Lung (tissue), 12 donors: Measurements from ENCODE around the gene MAPK8IP3. TPM values are rescaled to one million over a fixed set of nuclear protein-coding genes. Genes with fewer than 3 reads are reported as not detected.

Experiments used
- ATAC-seq: fragments of 200-7000 bp; cut with Tn5 transposase; one replicate; pipeline ENCODE4 v1.9.1; 2020; ENCODE audit warnings: moderate number of reproducible peaks; ENCODE audit not compliant: insufficient read depth, low FRiP score
- DNase-seq, 3 donors: peaks; one replicate each; pipeline ENCODE4 v3.0.0-alpha.2; 2013 to 2017
- H3K27ac ChIP-seq, 2 donors: one replicate each; pipeline ENCODE4 v1.5.1; 2013; ENCODE audit warnings: mild to moderate bottlenecking in 2 of 2, moderate library complexity in 2 of 2, control low read depth in 1 of 2, inconsistent platforms in 1 of 2, low read depth in 1 of 2, low read length in 1 of 2
- H3K27me3 ChIP-seq, 3 donors: one replicate each; pipeline ENCODE4 v1.5.1; 2013; ENCODE audit warnings: low read length in 2 of 3; ENCODE audit not compliant: control insufficient read depth in 3 of 3, insufficient read depth in 3 of 3
- H3K36me3 ChIP-seq, 4 donors: one replicate each; pipeline ENCODE4 v1.5.1; 2013; ENCODE audit warnings: low read length in 4 of 4, mild to moderate bottlenecking in 1 of 4, moderate library complexity in 1 of 4; ENCODE audit not compliant: control insufficient read depth in 4 of 4, insufficient read depth in 4 of 4
- H3K4me1 ChIP-seq, 5 donors: one replicate each; pipeline ENCODE4 v1.5.1; 2013; ENCODE audit warnings: low read length in 5 of 5, mild to moderate bottlenecking in 2 of 5, moderate library complexity in 1 of 5; ENCODE audit not compliant: control insufficient read depth in 5 of 5, insufficient read depth in 5 of 5
- H3K4me3 ChIP-seq: one replicate; pipeline ENCODE4 v1.5.1; 2013; ENCODE audit warnings: mild to moderate bottlenecking, control low read depth, moderate library complexity
- H3K9ac ChIP-seq, 2 donors: one replicate each; pipeline ENCODE4 v1.5.1; 2013; ENCODE audit warnings: low read length in 2 of 2, control low read depth in 1 of 2; ENCODE audit not compliant: insufficient read depth in 1 of 2
- H3K9me3 ChIP-seq, 4 donors: one replicate each; pipeline ENCODE4 v1.5.1; 2013; ENCODE audit warnings: low read length in 3 of 4, mild to moderate bottlenecking in 1 of 4, moderate library complexity in 1 of 4; ENCODE audit not compliant: control insufficient read depth in 4 of 4, insufficient read depth in 3 of 4
- CTCF ChIP-seq: IDR thresholded peaks from 2 replicates; pipeline ENCODE4 v1.5.1; 2012; ENCODE audit warnings: mild to moderate bottlenecking; ENCODE audit errors: control extremely low read depth, extremely low read depth
- WGBS, 2 donors: extraction: QIAGEN DNeasy Blood & Tissue Kit; methylation state at CpG; one replicate each; pipeline ENCODE4 v1.1.7; 2013; 5-methylcytosine and 5-hydroxymethylcytosine counted together
- polyA plus RNA-seq, 2 donors: library from polyadenylated mRNA; stranded (reverse); fragments of 200-250 nt; gene quantifications; one replicate each; pipeline ENCODE4 v1.2.1, GENCODE V29; 2013
- total RNA-seq, 2 donors: library from RNA; depleted of rRNA in 1 of 2; stranded (reverse); fragments of >200 nt in 1 of 2; gene quantifications; one replicate each; pipeline ENCODE4 v1.2.1, GENCODE V29; 2014 to 2021
- donor health status: control.
- donor health status: control.
- donor health status: Bipolar disorder and iron deficiency.
- donor health status: healthy.
- donor health status: DM: yes; HTN: yes; CAD: no.

Gene MAPK8IP3
- total and polyA plus RNA-seq, 4 donors, result 40.3 to 76.7 (median 63.6) TPM

DNA sequence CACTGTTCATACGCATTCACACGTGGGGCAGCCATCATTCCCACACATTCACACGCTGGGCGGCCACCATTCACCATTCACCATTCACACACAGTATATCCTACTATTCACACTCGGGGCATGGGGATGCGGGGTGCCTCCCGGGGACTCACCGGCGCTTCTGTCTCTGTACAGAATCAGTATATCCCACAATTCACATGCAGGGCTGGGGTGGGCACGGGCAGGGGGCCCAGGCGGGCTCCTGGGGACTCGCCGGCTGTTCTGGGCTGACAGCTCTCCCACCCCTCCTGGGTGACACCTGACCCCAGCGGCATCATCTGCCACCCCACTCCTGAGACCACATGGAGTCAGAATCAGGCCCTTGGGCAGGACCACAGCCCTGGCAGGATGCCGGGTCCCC is 55.8 kb downstream of the MAPK8IP3 start:
- H3K9ac ChIP-seq, result no peak overlapping the region

GRCh38 chr16:1762196-1762878 is 56.3 kb downstream of the MAPK8IP3 start:
- no peak for TF ChIP-seq CTCF
- Histone ChIP-seq H3K27ac (no peak overlapping the region), H3K9me3 (no peaks in the 10 kb centered on the region), H3K4me1 (no peaks in the 10 kb centered on the region), H3K4me3 (no peak overlapping the region), H3K27me3 (no peaks in the 10 kb centered on the region), H3K36me3 (peaks cover 5 to 79% (median 24%) of the 10 kb centered on the region in 4 donors), H3K9ac (no peak overlapping the region)
- DNase-seq (no peak), ATAC-seq (no peak)
- WGBS, 2 donors, result 93% methylated on average over 28 to 30 of the region's 30 CpGs

More for the DNA sequence above, 55.8 kb downstream of the MAPK8IP3 start:
- Histone ChIP-seq H3K36me3 (peaks cover 4 to 73% (median 22%) of the 10 kb centered on the region in 4 donors), H3K27ac (no peak overlapping the region), H3K4me1 (no peaks in the 10 kb centered on the region), H3K9me3 (no peaks in the 10 kb centered on the region), H3K27me3 (no peaks in the 10 kb centered on the region), H3K4me3 (no peak overlapping the region)
- no peak for DNase-seq
- no peak for TF ChIP-seq CTCF
- ATAC-seq, result no peak
- WGBS, 2 donors, result 94 to 95% methylated on average over 15 of the region's 15 CpGs

DNA sequence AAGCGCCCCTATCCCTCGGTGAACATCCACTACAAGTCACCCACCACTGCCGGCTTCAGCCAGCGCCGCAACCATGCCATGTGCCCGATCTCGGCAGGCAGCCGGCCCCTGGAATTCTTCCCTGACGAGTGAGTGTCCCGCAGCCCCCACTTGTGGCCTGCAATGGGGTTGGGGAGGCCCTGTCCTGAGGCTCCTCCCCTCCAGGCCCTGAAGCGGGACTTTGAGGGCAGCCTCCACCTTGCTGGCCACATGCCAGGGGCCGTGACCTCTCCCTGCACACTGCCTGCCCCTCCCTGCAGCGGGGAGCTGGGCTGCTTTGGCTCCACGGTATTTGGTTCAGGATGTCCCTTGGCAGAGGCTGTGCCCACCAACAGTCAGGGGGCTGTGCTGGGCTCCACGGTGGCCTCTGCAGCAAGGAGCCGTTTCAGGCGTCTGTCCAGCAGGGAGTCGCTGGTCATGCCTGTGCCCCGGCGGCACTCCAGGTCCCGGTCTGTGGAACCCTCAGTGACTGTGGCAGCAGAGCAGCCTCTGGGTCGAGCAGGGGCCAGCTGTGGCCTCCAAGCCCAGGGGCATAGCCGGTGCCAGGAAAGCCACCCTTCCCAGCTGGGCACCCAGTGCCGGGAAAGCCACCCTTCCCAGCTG is 57.0 kb downstream of the MAPK8IP3 start:
- H3K9ac ChIP-seq, result no peak overlapping the region
- no peak for ATAC-seq
- DNase-seq, result no peak
- no peaks in the 10 kb centered on the region for H3K27me3 ChIP-seq
- H3K9me3 ChIP-seq, result no peaks in the 10 kb centered on the region
- H3K4me1 ChIP-seq, result no peaks in the 10 kb centered on the region
- no peak overlapping the region for H3K27ac ChIP-seq
- H3K36me3 ChIP-seq, result peaks cover 6 to 79% (median 23%) of the 10 kb centered on the region in 4 donors
- WGBS, 2 donors, result 92 to 95% methylated on average over 22 to 24 of the region's 24 CpGs
- H3K4me3 ChIP-seq, result no peak overlapping the region
- TF ChIP-seq CTCF, result no peak
